IMR-90 (cell line): ENCODE results near the gene CC2D2B.

Experiments
- CEBPB ChIP-seq: IDR thresholded peaks from 2 replicates; pipeline ENCODE4 v1.6.1; 2012; ENCODE audit warnings: low read depth, low read length, improper control_type of control experiment
- CTCF ChIP-seq: conservative IDR thresholded peaks from 2 replicates; pipeline ENCODE4 v1.5.1; 2012; ENCODE audit warnings: mild to moderate bottlenecking, low read depth, low read length, improper control_type of control experiment
- FOS ChIP-seq: fragments of 150-350 bp; IDR thresholded peaks from 2 replicates; pipeline ENCODE4 v1.6.1; 2016; ENCODE audit warnings: low read depth, low read length
- MAFK ChIP-seq: IDR thresholded peaks from 2 replicates; pipeline ENCODE4 v1.6.1; 2012; ENCODE audit warnings: low read depth, low read length, improper control_type of control experiment
- MXI1 ChIP-seq: IDR thresholded peaks from 2 replicates; pipeline ENCODE4 v1.6.1; 2012; ENCODE audit warnings: low read depth, mild to moderate bottlenecking, low read length, moderate library complexity, borderline replicate concordance
- POLR2A ChIP-seq: IDR thresholded peaks from 2 replicates; pipeline ENCODE4 v1.6.1; 2012; ENCODE audit warnings: mild to moderate bottlenecking, low read depth, low read length
- RCOR1 ChIP-seq: IDR thresholded peaks from 2 replicates; pipeline ENCODE4 v1.6.1; 2012; ENCODE audit warnings: mild to moderate bottlenecking, low read length, improper control_type of control experiment; ENCODE audit not compliant: insufficient replicate concordance
- RFX5 ChIP-seq: IDR thresholded peaks from 2 replicates; pipeline ENCODE4 v1.8.0; 2012; ENCODE audit warnings: low read depth, mild to moderate bottlenecking, low read length, moderate library complexity
- TF ChIP-seq, protein P1 (sequence below): fragments of 150-350 bp; IDR thresholded peaks from 2 replicates; pipeline ENCODE4 v1.6.1; 2017; ENCODE audit warnings: mild to moderate bottlenecking, antibody characterized with exemption, low read length, low read depth

- TF ChIP-seq CTCF (no peak), RCOR1 (no peak), MXI1 (no peak), CEBPB (no peak), POLR2A (no peak), MAFK (no peak), RFX5 (no peak), FOS (no peak)
- TF ChIP-seq, protein P1, sequence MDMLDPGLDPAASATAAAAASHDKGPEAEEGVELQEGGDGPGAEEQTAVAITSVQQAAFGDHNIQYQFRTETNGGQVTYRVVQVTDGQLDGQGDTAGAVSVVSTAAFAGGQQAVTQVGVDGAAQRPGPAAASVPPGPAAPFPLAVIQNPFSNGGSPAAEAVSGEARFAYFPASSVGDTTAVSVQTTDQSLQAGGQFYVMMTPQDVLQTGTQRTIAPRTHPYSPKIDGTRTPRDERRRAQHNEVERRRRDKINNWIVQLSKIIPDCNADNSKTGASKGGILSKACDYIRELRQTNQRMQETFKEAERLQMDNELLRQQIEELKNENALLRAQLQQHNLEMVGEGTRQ = no peak
These were observed 1.8 kb downstream of the CC2D2B start for GRCh38 chr10:95909561-95909960.
